VCaP (cell line): ENCODE data around the gene BRPF3.

Experiments used
- H3K27ac ChIP-seq: fragments of 450-650 bp; 2 replicates; pipeline ENCODE4 v1.5.1; 2017
- TF ChIP-seq, protein P1 (sequence below): fragments of 450-650 bp; conservative IDR thresholded peaks from 2 replicates; pipeline ENCODE4 v1.5.1; 2017; ENCODE audit warnings: mild to moderate bottlenecking, moderate library complexity

Gene BRPF3

GRCh38 chr6:36269834-36270705 is 73.5 kb downstream of the BRPF3 start, which contains the start of gene PNPLA1:
TSS of gene PNPLA1 (plus strand) at chr6:36270060. CDS start at chr6:36270460, 400 bp downstream.
- no peak within 1 kb of the TSS for H3K27ac ChIP-seq
- TF ChIP-seq, protein P1, sequence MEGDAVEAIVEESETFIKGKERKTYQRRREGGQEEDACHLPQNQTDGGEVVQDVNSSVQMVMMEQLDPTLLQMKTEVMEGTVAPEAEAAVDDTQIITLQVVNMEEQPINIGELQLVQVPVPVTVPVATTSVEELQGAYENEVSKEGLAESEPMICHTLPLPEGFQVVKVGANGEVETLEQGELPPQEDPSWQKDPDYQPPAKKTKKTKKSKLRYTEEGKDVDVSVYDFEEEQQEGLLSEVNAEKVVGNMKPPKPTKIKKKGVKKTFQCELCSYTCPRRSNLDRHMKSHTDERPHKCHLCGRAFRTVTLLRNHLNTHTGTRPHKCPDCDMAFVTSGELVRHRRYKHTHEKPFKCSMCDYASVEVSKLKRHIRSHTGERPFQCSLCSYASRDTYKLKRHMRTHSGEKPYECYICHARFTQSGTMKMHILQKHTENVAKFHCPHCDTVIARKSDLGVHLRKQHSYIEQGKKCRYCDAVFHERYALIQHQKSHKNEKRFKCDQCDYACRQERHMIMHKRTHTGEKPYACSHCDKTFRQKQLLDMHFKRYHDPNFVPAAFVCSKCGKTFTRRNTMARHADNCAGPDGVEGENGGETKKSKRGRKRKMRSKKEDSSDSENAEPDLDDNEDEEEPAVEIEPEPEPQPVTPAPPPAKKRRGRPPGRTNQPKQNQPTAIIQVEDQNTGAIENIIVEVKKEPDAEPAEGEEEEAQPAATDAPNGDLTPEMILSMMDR = no peak

GRCh38 chr6:36272234-36272633 is 75.7 kb downstream of the BRPF3 start:
- TF ChIP-seq, protein P1 = no peak
- H3K27ac ChIP-seq = no peak overlapping the region

DNA sequence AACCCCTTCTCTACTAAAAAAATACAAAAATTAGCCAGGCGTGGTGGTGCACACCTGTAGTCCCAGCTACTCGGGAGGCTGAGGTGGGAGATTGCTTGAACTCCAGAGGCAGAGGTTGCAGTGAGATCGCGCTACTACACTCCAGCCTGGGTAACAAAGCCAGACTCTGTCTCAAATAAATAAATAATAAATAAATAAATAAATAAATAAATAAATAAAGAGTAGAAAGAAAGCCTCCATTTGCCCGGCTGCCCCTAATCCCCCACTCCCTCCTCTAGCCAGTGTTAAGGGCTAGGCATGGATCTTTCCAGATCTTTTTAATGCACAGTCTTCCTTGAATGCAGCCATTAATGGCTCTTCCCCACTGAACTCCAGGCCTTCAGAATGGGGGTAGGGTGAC is 76.5 kb downstream of the BRPF3 start:
- TF ChIP-seq, protein P1 = no peak
- no peak overlapping the region for H3K27ac ChIP-seq

GRCh38 chr6:36273802-36274514 is 77.4 kb downstream of the BRPF3 start:
- TF ChIP-seq, protein P1 = no peak
- H3K27ac ChIP-seq = no peak overlapping the region

- TF ChIP-seq, protein P1 = no peak
- H3K27ac ChIP-seq = no peak overlapping the region
Observed at GRCh38 chr6:36276581-36277536, 80.3 kb downstream of the BRPF3 start.

DNA sequence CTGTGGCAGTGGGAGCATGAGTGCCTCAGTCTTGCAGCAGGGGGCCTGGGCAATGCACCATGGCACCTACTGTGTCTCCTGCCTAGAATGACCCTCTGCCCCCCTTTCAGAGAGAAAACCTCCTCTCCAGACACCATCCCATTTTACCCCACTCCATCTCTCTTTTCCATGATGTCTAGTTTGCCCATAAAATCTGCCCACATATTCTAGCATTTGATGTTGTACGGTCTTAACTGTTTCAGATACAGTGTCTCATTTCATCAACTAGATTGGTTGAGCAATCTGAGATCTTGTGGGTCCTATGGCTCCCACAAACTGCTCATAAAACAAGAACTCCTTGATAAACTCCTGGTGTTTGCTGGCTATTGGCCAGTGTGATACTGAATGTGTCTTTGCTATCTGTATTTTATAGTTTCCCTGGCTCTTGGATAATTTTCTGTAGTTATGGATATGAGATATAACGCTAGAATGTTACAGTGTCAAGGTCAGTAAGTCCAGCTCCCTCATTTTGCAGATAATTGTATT is 81.5 kb downstream of the BRPF3 start:
- H3K27ac ChIP-seq = no peak overlapping the region
- TF ChIP-seq, protein P1 = no peak
